ENCODE measurements around the gene CEP70. TPM values are rescaled to one million over a fixed set of nuclear protein-coding genes. Genes with fewer than 3 reads are reported as not detected.
"Not testable (repeated sequence)": the region's sequence is repeated elsewhere in the genome, so short reads cannot be mapped to it uniquely, and the experiment has no call there.

The CEP70 gene
- total RNA-seq, 1 experiment from 2014 or later: 25.6 TPM

DNA sequence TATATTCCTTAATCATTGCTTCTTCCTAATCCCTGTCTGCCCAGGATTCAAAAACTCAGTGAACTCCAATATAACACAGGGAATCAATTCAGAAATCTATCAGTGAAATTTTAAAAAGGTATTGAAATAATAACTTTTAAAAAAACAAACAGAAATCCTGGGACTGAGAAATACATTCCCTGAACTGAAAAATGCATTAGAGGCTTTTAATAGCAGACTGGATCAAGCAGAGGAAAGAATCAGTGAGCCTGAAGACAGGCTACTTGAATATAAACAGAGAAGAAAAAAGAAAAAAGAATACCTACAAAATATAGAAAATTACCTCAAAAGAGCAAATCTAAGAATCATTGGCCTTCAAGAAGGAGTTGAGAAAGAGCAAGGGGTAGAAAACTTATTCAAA, 54.7 kb downstream of the CEP70 start:
- H3K9me3 ChIP-seq (ENCODE audit: low read depth, low read length, poor library complexity, severe bottlenecking): peaks cover 9% of the 10 kb centered on the region
- no peak overlapping the region for H3K4me3 ChIP-seq (ENCODE audit: low read depth, low read length, poor library complexity, severe bottlenecking)
- no TSS peak for BruUV-seq (replicated peaks)
- no peak for DNase-seq (ENCODE audit: low spot score)
- no peaks in the 10 kb centered on the region for H3K36me3 ChIP-seq (ENCODE audit: insufficient read depth, low read length, poor library complexity, severe bottlenecking)
- no peaks in the 10 kb centered on the region for H3K27me3 ChIP-seq (replicated peaks; ENCODE audit: insufficient read depth, low read depth, low read length, poor library complexity)
- intact Hi-C loops (cut with micrococcal nuclease; ENCODE audit: unreplicated experiment): no loop called here
- TF ChIP-seq EZH2 (IDR thresholded peaks at IDR 0.05; ENCODE audit: borderline replicate concordance, low read depth, low read length, poor library complexity, severe bottlenecking) (no peak), CTCF (conservative IDR thresholded peaks at IDR 0.05; ENCODE audit: low read depth, low read length) (no peak)
- no peaks in the 10 kb centered on the region for H3K4me1 ChIP-seq (ENCODE audit: insufficient read depth, low read length, poor library complexity, severe bottlenecking)
- ChIA-PET POLR2A (ENCODE audit: low non-redundant PET) (no interaction called here), CTCF (no interaction called here)
- H3K27ac ChIP-seq (ENCODE audit: low read depth, low read length, poor library complexity, severe bottlenecking): no peak overlapping the region

DNA sequence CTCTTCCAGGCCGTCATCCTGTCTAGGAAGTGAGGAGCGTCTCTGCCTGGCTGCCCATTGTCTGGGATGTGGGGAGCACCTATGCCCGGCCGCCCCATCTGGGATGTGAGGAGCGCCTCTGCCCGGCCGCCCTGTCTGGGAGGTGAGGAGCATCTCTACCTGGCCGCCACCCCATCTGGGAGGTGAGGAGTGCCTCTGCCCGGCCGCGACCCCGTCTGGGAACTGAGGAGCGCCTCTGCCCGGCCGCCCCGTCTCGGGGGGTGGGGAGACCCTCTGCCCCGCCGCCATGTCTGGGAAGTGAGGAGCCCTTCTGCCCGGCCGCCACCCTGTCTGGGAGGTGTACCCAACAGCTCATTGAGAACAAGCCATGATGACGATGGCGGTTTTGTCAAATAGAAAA, 72.6 kb downstream of the CEP70 start:
- H3K27ac ChIP-seq (ENCODE audit: low read depth, low read length, poor library complexity, severe bottlenecking); H3K36me3 ChIP-seq (ENCODE audit: insufficient read depth, low read length, poor library complexity, severe bottlenecking); intact Hi-C loops (cut with micrococcal nuclease; ENCODE audit: unreplicated experiment); H3K9me3 ChIP-seq (ENCODE audit: low read depth, low read length, poor library complexity, severe bottlenecking); DNase-seq (ENCODE audit: low spot score); POLR2A ChIA-PET (ENCODE audit: low non-redundant PET); H3K4me3 ChIP-seq (ENCODE audit: low read depth, low read length, poor library complexity, severe bottlenecking); CTCF ChIA-PET; H3K27me3 ChIP-seq (replicated peaks; ENCODE audit: insufficient read depth, low read depth, low read length, poor library complexity); H3K4me1 ChIP-seq (ENCODE audit: insufficient read depth, low read length, poor library complexity, severe bottlenecking); BruUV-seq (replicated peaks): not testable (repeated sequence)

DNA sequence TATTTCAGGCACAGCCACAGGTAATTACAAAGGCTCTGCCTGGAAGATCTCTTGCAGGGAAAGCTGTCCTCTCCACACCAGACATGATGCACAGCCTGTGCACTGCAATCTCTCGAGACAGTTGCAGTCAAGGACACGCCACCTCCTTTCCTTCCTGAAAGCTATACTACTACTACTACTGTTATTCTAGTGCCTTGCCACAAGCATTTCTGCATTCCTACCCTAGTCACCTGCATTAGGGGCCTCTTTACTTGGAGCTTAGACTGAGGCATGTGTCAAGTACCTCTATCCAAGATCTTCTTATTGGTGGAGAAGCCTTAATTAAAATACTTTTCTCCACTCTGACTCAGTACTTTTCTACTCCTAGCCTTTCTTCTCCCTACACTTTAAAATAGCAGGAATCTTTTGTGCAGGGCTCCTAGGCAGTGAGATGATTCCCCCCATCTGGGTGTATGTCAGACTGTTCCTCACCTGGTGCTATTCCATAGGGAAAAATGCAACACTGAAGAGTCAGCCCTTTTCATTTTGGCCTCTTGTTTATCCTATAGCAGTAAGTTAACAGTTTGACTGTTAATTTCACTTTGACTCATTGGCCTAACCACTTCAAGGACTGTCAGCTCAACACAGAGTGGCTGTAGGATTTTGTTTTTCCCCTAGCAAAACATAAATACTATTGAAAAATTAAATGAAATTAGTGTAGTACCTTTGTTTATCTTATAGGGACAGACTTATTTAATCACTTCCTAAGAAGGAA, 80.8 kb downstream of the CEP70 start:
- Histone ChIP-seq H3K36me3 (ENCODE audit: insufficient read depth, low read length, poor library complexity, severe bottlenecking) (no peaks in the 10 kb centered on the region), H3K27ac (ENCODE audit: low read depth, low read length, poor library complexity, severe bottlenecking) (no peak overlapping the region), H3K27me3 (replicated peaks; ENCODE audit: insufficient read depth, low read depth, low read length, poor library complexity) (no peaks in the 10 kb centered on the region), H3K4me3 (ENCODE audit: low read depth, low read length, poor library complexity, severe bottlenecking) (no peak overlapping the region), H3K9me3 (ENCODE audit: low read depth, low read length, poor library complexity, severe bottlenecking) (no peaks in the 10 kb centered on the region), H3K4me1 (ENCODE audit: insufficient read depth, low read length, poor library complexity, severe bottlenecking) (no peaks in the 10 kb centered on the region)
- no TSS peak for BruUV-seq (replicated peaks)
- intact Hi-C loops (cut with micrococcal nuclease; ENCODE audit: unreplicated experiment): no loop called here
- TF ChIP-seq CTCF (conservative IDR thresholded peaks at IDR 0.05; ENCODE audit: low read depth, low read length) (no peak), EZH2 (IDR thresholded peaks at IDR 0.05; ENCODE audit: borderline replicate concordance, low read depth, low read length, poor library complexity, severe bottlenecking) (no peak)
- CTCF ChIA-PET: no interaction called here
- DNase-seq (ENCODE audit: low spot score): no peak
- POLR2A ChIA-PET (ENCODE audit: low non-redundant PET): interaction anchor here (0.6 kb wide), 1 partner anchor 273 kb away, joined by 3 read pairs; no protein-coding TSS in a partner anchor

DNA sequence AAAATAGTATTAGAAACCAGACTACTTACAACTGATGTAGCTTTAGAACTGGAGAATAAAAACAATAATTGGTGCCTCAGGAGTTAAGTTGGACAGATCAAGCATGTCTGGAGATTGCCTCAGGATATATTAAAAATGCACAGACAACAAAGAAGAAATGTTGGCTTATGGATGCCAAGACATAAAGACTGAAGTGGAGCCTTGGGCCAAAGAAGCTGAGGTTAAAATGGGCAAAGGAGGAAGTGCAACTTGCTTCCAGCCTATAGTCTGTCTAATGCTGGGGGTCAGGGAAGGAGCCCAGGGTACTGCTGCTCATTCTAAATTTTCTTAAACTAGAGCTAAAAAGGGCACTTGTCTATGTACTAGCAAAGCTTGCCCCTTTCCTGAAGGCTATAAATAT, 82.1 kb downstream of the CEP70 start:
- H3K36me3 ChIP-seq (ENCODE audit: insufficient read depth, low read length, poor library complexity, severe bottlenecking): no peaks in the 10 kb centered on the region

More for the DNA sequence above, 82.1 kb downstream of the CEP70 start:
- Histone ChIP-seq H3K4me3 (ENCODE audit: low read depth, low read length, poor library complexity, severe bottlenecking) (no peak overlapping the region), H3K27me3 (replicated peaks; ENCODE audit: insufficient read depth, low read depth, low read length, poor library complexity) (no peaks in the 10 kb centered on the region), H3K27ac (ENCODE audit: low read depth, low read length, poor library complexity, severe bottlenecking) (no peak overlapping the region), H3K9me3 (ENCODE audit: low read depth, low read length, poor library complexity, severe bottlenecking) (no peaks in the 10 kb centered on the region), H3K4me1 (ENCODE audit: insufficient read depth, low read length, poor library complexity, severe bottlenecking) (no peaks in the 10 kb centered on the region)
- CTCF ChIA-PET: no interaction called here
- POLR2A ChIA-PET (ENCODE audit: low non-redundant PET): no interaction called here
- TF ChIP-seq CTCF (conservative IDR thresholded peaks at IDR 0.05; ENCODE audit: low read depth, low read length): no peak
- TF ChIP-seq EZH2 (IDR thresholded peaks at IDR 0.05; ENCODE audit: borderline replicate concordance, low read depth, low read length, poor library complexity, severe bottlenecking): no peak
- no TSS peak for BruUV-seq (replicated peaks)
- DNase-seq (ENCODE audit: low spot score): no peak
- intact Hi-C loops (cut with micrococcal nuclease; ENCODE audit: unreplicated experiment): no loop called here
